Measurements from ENCODE around the gene PRR9.
"Not testable (repeated sequence)": the region's sequence is repeated elsewhere in the genome, so short reads cannot be mapped to it uniquely, and the experiment has no call there.

PRR9 gene

GRCh38 chr1:153228491-153228890 is 11.1 kb downstream of the PRR9 start:
- Histone ChIP-seq H3K4me1 (ENCODE audit: insufficient read depth, poor library complexity, severe bottlenecking) (no peaks in the 10 kb centered on the region), H3K27ac (ENCODE audit: poor library complexity, severe bottlenecking) (no peak overlapping the region), H3K27me3 (ENCODE audit: insufficient read depth, poor library complexity, severe bottlenecking) (peaks cover 4% of the 10 kb centered on the region), H3K4me3 (ENCODE audit: severe bottlenecking) (no peak overlapping the region), H3K36me3 (ENCODE audit: low read depth) (no peaks in the 10 kb centered on the region), H3K9me3 (ENCODE audit: severe bottlenecking) (no peaks in the 10 kb centered on the region)
- ATAC-seq (ENCODE audit: low read depth) (no peak), DNase-seq (ENCODE audit: low spot score) (no peak)
- TF ChIP-seq CTCF (IDR thresholded peaks at IDR 0.05; ENCODE audit: poor library complexity, severe bottlenecking) = no peak

GRCh38 chr1:153229076-153229829 is 11.9 kb downstream of the PRR9 start:
- DNase-seq (ENCODE audit: low spot score); H3K36me3 ChIP-seq (ENCODE audit: low read depth); H3K4me1 ChIP-seq (ENCODE audit: insufficient read depth, poor library complexity, severe bottlenecking): not testable (repeated sequence)

GRCh38 chr1:153231363-153231762 is 14.0 kb downstream of the PRR9 start:
- no peak overlapping the region for H3K4me3 ChIP-seq (ENCODE audit: severe bottlenecking)
- no peak overlapping the region for H3K27ac ChIP-seq (ENCODE audit: poor library complexity, severe bottlenecking)
- DNase-seq (ENCODE audit: low spot score) = no peak
- no peaks in the 10 kb centered on the region for H3K36me3 ChIP-seq (ENCODE audit: low read depth)
- no peaks in the 10 kb centered on the region for H3K4me1 ChIP-seq (ENCODE audit: insufficient read depth, poor library complexity, severe bottlenecking)
- ATAC-seq (ENCODE audit: low read depth) = no peak
- peaks cover 4% of the 10 kb centered on the region for H3K27me3 ChIP-seq (ENCODE audit: insufficient read depth, poor library complexity, severe bottlenecking)
- no peaks in the 10 kb centered on the region for H3K9me3 ChIP-seq (ENCODE audit: severe bottlenecking)
- no peak for TF ChIP-seq CTCF (IDR thresholded peaks at IDR 0.05; ENCODE audit: poor library complexity, severe bottlenecking)

More at GRCh38 chr1:153229076-153229829, 11.9 kb downstream of the PRR9 start:
- H3K27ac ChIP-seq (ENCODE audit: poor library complexity, severe bottlenecking); H3K4me3 ChIP-seq (ENCODE audit: severe bottlenecking); H3K9me3 ChIP-seq (ENCODE audit: severe bottlenecking); H3K27me3 ChIP-seq (ENCODE audit: insufficient read depth, poor library complexity, severe bottlenecking): not testable (repeated sequence)
- TF ChIP-seq CTCF (IDR thresholded peaks at IDR 0.05; ENCODE audit: poor library complexity, severe bottlenecking) = peak; percentile 52
- ATAC-seq (ENCODE audit: low read depth) = peak; percentile 31; the same call in 1 of the 3 replicates

- Histone ChIP-seq H3K9me3 (ENCODE audit: severe bottlenecking) (no peaks in the 10 kb centered on the region), H3K4me3 (ENCODE audit: severe bottlenecking) (no peak overlapping the region), H3K36me3 (ENCODE audit: low read depth) (no peaks in the 10 kb centered on the region), H3K4me1 (ENCODE audit: insufficient read depth, poor library complexity, severe bottlenecking) (no peaks in the 10 kb centered on the region), H3K27ac (ENCODE audit: poor library complexity, severe bottlenecking) (no peak overlapping the region), H3K27me3 (ENCODE audit: insufficient read depth, poor library complexity, severe bottlenecking) (peaks cover 4% of the 10 kb centered on the region)
- no peak for TF ChIP-seq CTCF (IDR thresholded peaks at IDR 0.05; ENCODE audit: poor library complexity, severe bottlenecking)
- DNase-seq (ENCODE audit: low spot score) = no peak
- ATAC-seq (ENCODE audit: low read depth) = no peak
Measured at GRCh38 chr1:153231785-153232184, 14.4 kb downstream of the PRR9 start.

GRCh38 chr1:153232553-153232952 is 15.2 kb downstream of the PRR9 start:
- Histone ChIP-seq H3K27ac (ENCODE audit: poor library complexity, severe bottlenecking) (no peak overlapping the region), H3K9me3 (ENCODE audit: severe bottlenecking) (no peaks in the 10 kb centered on the region), H3K4me3 (ENCODE audit: severe bottlenecking) (no peak overlapping the region), H3K36me3 (ENCODE audit: low read depth) (no peaks in the 10 kb centered on the region), H3K4me1 (ENCODE audit: insufficient read depth, poor library complexity, severe bottlenecking) (no peaks in the 10 kb centered on the region), H3K27me3 (ENCODE audit: insufficient read depth, poor library complexity, severe bottlenecking) (peaks cover 1% of the 10 kb centered on the region)
- DNase-seq (ENCODE audit: low spot score) (no peak), ATAC-seq (ENCODE audit: low read depth) (no peak)
- TF ChIP-seq CTCF (IDR thresholded peaks at IDR 0.05; ENCODE audit: poor library complexity, severe bottlenecking) = no peak

Measured in RWPE2 (cell line).